ENCODE measurements around the gene CTPS2. TPM values are rescaled to one million over a fixed set of nuclear protein-coding genes. Genes with fewer than 3 reads are reported as not detected.
"Not testable (repeated sequence)": the region's sequence is repeated elsewhere in the genome, so short reads cannot be mapped to it uniquely, and the experiment has no call there.

CTPS2 gene
- total RNA-seq, 2 donors from 2014 or later, result 3.4 to 4.1 TPM

- H3K36me3 Mint-ChIP-seq (ENCODE audit: low read depth); H3K27me3 Mint-ChIP-seq; ATAC-seq; H3K4me1 Mint-ChIP-seq; H3K9me3 ChIP-seq (ENCODE audit: control insufficient read depth, low read length, poor library complexity, severe bottlenecking); DNase-seq; H3K4me3 Mint-ChIP-seq: not testable (repeated sequence)
- H3K27ac Mint-ChIP-seq, result peak overlapping the region; percentile 90
Observed at GRCh38 chrX:16603235-16603634, 109.2 kb downstream of the CTPS2 start.

DNA sequence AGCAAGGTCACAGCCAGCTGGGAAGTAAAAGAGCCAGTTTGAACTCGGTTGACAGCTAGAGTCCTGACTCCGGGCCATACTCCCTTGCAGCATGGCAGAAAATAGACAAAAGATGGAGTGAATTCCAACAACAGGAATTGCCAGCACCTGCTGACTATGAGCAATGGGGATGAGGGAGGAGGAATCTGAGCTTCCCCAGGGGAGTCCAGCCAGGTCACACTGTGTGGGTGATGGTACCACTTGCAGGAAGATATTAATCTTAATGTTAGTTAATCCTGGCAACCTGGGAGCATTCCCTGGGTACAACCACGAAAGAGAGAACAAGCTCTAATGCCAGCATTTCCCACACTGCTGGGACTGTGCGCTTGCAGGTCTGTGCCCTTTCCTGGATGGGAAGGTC lies 110.6 kb downstream of the CTPS2 start:
- peaks cover 5% of the 10 kb centered on the region for H3K4me1 Mint-ChIP-seq
- no peak overlapping the region for H3K4me3 Mint-ChIP-seq

GRCh38 chrX:16594490-16594889 lies 118.0 kb downstream of the CTPS2 start:
- ATAC-seq (no peak), DNase-seq (no peak)
- H3K4me1 Mint-ChIP-seq, result peaks cover 2% of the 10 kb centered on the region
- no peaks in the 10 kb centered on the region for H3K36me3 Mint-ChIP-seq (ENCODE audit: low read depth)
- H3K4me3 Mint-ChIP-seq, result no peak overlapping the region
- H3K27me3 Mint-ChIP-seq, result no peaks in the 10 kb centered on the region
- H3K27ac Mint-ChIP-seq, result no peak overlapping the region
- H3K9me3 ChIP-seq (ENCODE audit: control insufficient read depth, low read length, poor library complexity, severe bottlenecking), result no peaks in the 10 kb centered on the region

More for the DNA sequence above, 110.6 kb downstream of the CTPS2 start:
- no peaks in the 10 kb centered on the region for H3K36me3 Mint-ChIP-seq (ENCODE audit: low read depth)
- DNase-seq, result no peak
- H3K9me3 ChIP-seq (ENCODE audit: control insufficient read depth, low read length, poor library complexity, severe bottlenecking), result no peaks in the 10 kb centered on the region
- no peak overlapping the region for H3K27ac Mint-ChIP-seq
- ATAC-seq, result no peak
- H3K27me3 Mint-ChIP-seq, result no peaks in the 10 kb centered on the region

DNA sequence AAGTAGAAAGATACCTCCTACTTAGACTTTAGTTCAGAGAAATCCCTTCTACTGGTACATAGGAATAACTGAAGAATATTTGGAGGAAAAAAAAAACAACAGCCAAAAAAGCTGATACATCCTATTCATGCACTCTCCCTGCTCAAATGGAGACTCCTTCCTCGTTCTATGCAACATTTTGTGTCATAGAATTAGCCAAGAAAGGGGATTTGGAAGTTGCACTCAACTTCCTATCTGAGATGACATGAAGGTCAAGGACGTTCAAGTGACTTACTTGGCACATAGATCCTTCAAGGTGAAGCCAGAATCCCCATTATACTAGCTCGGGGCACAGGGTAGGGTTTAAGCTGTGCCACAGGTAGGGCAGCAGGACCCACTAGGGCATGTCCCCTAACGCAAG lies 118.7 kb downstream of the CTPS2 start:
- Mint-ChIP-seq H3K27ac (no peak overlapping the region), H3K27me3 (no peaks in the 10 kb centered on the region), H3K4me3 (no peak overlapping the region), H3K4me1 (peaks cover 2% of the 10 kb centered on the region), H3K36me3 (ENCODE audit: low read depth) (no peaks in the 10 kb centered on the region)
- ATAC-seq (no peak), DNase-seq (no peak)
- no peaks in the 10 kb centered on the region for H3K9me3 ChIP-seq (ENCODE audit: control insufficient read depth, low read length, poor library complexity, severe bottlenecking)

- Mint-ChIP-seq H3K27me3 (no peaks in the 10 kb centered on the region), H3K4me3 (no peak overlapping the region), H3K4me1 (peaks cover 2% of the 10 kb centered on the region), H3K36me3 (ENCODE audit: low read depth) (peaks cover 2% of the 10 kb centered on the region), H3K27ac (no peak overlapping the region)
- no peaks in the 10 kb centered on the region for H3K9me3 ChIP-seq (ENCODE audit: control insufficient read depth, low read length, poor library complexity, severe bottlenecking)
- no peak for DNase-seq
- ATAC-seq, result no peak
Observed at GRCh38 chrX:16592194-16592770, 120.2 kb downstream of the CTPS2 start.

GRCh38 chrX:16589826-16590225 lies 122.6 kb downstream of the CTPS2 start:
- no peak overlapping the region for H3K4me3 Mint-ChIP-seq
- ATAC-seq, result no peak
- no peaks in the 10 kb centered on the region for H3K9me3 ChIP-seq (ENCODE audit: control insufficient read depth, low read length, poor library complexity, severe bottlenecking)
- DNase-seq, result no peak
- H3K27me3 Mint-ChIP-seq, result no peaks in the 10 kb centered on the region
- H3K36me3 Mint-ChIP-seq (ENCODE audit: low read depth), result peaks cover 2% of the 10 kb centered on the region
- H3K4me1 Mint-ChIP-seq, result peaks cover 2% of the 10 kb centered on the region
- no peak overlapping the region for H3K27ac Mint-ChIP-seq

GRCh38 chrX:16589211-16589610 lies 123.3 kb downstream of the CTPS2 start:
- Mint-ChIP-seq H3K27me3 (no peaks in the 10 kb centered on the region), H3K4me3 (no peak overlapping the region), H3K4me1 (peaks cover 2% of the 10 kb centered on the region), H3K27ac (no peak overlapping the region), H3K36me3 (ENCODE audit: low read depth) (peaks cover 2% of the 10 kb centered on the region)
- DNase-seq (no peak), ATAC-seq (no peak)
- H3K9me3 ChIP-seq (ENCODE audit: control insufficient read depth, low read length, poor library complexity, severe bottlenecking), result no peaks in the 10 kb centered on the region

DNA sequence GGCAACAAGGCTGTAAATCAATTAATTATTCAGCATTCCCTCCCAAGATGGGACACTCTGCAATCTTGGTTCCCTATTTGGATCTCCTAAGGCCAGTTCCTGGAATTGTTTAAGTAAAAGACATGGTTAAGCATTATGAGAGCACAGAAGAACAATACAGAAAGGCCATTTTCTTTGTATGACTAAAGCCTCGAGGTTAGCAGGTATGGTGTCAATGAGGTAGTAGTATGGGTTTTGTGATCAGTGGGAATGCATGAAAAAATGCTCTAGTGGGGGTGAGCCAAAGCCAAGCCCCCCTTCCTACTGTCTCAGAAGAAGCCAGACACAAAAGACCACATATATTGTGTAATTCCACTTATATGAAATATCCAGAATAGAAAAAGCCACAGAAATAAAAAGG lies 124.2 kb downstream of the CTPS2 start:
- Mint-ChIP-seq H3K4me1 (no peaks in the 10 kb centered on the region), H3K4me3 (no peak overlapping the region), H3K27me3 (no peaks in the 10 kb centered on the region), H3K36me3 (ENCODE audit: low read depth) (peaks cover 2% of the 10 kb centered on the region), H3K27ac (no peak overlapping the region)
- ATAC-seq (no peak), DNase-seq (no peak)
- H3K9me3 ChIP-seq (ENCODE audit: control insufficient read depth, low read length, poor library complexity, severe bottlenecking), result no peaks in the 10 kb centered on the region

DNA sequence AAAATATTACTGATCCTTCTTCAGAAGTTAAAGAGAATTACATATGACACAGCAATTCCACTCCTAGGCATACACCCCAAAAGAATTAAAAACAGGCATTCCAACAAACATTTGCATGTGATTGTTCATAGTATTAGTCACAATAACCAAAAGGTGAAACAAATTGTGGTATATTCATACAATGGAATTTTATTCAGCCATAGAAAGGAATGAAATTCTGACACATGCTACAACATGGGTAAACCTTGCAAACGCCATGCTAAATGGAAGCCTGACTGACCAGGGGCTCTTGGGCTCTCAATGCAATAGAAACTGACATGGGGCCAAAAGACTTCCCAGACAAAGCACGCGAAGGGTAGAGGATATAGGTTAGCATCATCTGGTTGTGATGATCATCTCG lies 124.6 kb downstream of the CTPS2 start:
- no peak for DNase-seq
- Mint-ChIP-seq H3K27me3 (no peaks in the 10 kb centered on the region), H3K4me1 (no peaks in the 10 kb centered on the region), H3K27ac (no peak overlapping the region), H3K4me3 (no peak overlapping the region), H3K36me3 (ENCODE audit: low read depth) (peaks cover 2% of the 10 kb centered on the region)
- ATAC-seq, result no peak
- H3K9me3 ChIP-seq (ENCODE audit: control insufficient read depth, low read length, poor library complexity, severe bottlenecking), result no peaks in the 10 kb centered on the region

DNA sequence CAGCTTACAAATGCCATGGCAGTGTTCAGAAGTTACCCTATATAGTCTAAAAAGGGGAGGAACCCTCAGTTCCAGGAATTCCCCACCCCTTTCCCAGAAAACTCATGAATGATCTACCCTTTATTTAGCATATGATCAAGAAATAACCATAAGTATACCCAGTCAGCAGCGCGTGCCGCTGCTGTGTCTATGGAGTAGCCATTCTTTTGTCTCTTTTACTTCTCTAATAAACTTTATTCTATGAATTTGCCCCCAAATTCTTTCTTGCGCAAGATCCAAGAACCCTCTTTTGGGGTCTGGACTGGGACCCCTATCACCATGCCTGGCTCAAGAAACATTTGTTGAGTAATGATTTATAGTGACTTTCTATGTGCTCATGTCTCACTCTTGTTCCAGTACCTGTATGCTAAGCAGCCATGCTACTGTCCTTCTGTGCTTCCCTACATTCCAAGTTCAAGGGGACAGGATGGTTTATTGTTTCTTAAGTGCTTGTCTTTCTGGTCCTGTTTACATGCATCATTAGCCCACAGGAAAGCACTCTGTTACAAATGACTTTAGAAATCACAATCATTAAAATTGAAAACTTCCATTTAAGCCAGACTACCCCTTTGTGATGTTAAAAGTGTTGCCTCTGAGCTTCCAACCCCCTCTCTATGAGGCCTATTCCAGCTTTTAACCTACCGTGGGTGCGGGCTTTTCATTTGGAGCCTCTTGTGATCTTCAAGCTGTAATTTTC lies 125.9 kb downstream of the CTPS2 start:
- Mint-ChIP-seq H3K27me3 (no peaks in the 10 kb centered on the region), H3K36me3 (ENCODE audit: low read depth) (peaks cover 2% of the 10 kb centered on the region), H3K4me1 (no peaks in the 10 kb centered on the region), H3K4me3 (no peak overlapping the region), H3K27ac (no peak overlapping the region)
- no peaks in the 10 kb centered on the region for H3K9me3 ChIP-seq (ENCODE audit: control insufficient read depth, low read length, poor library complexity, severe bottlenecking)
- DNase-seq (no peak), ATAC-seq (no peak)

DNA sequence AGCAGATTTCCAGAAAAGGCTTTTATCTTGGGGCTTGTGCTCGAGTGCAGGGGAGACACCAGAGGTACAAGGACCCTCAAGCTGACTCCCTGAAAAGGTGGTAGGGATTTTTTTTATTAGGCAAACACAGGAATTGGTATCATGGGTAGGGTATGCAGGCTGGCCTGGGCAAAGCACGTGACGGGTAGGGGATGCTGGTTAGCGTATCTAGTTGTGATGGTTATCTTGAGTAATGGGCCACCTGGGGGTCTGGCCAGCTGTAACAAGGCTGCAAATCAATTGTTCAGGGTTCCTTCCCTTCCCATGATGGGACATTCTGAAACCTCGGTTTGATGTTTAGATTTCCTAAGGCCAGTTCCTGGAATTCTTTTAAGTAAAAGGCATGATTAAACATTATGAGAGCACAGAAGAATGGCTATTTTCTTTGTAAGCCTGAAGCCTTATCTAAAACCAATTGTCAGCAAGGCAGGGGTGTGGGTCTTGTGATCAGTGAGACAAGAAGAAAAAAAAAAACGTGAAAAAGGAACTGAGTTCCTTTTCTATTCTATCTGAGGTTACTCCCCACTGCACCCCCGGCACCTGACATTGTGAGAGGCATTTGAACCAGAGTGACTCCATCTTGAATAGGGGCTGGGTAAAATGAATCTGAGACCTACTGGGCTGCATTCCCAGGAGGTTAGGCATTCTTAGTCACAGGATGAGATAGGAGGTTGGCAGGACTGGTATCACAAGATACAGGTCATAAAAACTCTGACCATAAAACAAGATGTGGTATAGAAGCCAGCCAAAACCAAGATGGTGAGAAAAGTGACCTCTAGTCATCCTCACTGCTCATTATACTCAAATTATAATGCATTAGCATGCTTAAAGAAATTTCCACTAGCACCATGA lies 126.7 kb downstream of the CTPS2 start:
- no peak overlapping the region for H3K27ac Mint-ChIP-seq
- no peak overlapping the region for H3K4me3 Mint-ChIP-seq
- ATAC-seq (no peak), DNase-seq (no peak)
- peaks cover 2% of the 10 kb centered on the region for H3K36me3 Mint-ChIP-seq (ENCODE audit: low read depth)
- H3K9me3 ChIP-seq (ENCODE audit: control insufficient read depth, low read length, poor library complexity, severe bottlenecking), result no peaks in the 10 kb centered on the region
- no peaks in the 10 kb centered on the region for H3K4me1 Mint-ChIP-seq
- H3K27me3 Mint-ChIP-seq, result no peaks in the 10 kb centered on the region

- ATAC-seq; H3K27me3 Mint-ChIP-seq; H3K27ac Mint-ChIP-seq; H3K36me3 Mint-ChIP-seq (ENCODE audit: low read depth); H3K9me3 ChIP-seq (ENCODE audit: control insufficient read depth, low read length, poor library complexity, severe bottlenecking); H3K4me3 Mint-ChIP-seq; H3K4me1 Mint-ChIP-seq; DNase-seq: not testable (repeated sequence)
Observed at GRCh38 chrX:16580004-16580797, 132.3 kb downstream of the CTPS2 start.

DNA sequence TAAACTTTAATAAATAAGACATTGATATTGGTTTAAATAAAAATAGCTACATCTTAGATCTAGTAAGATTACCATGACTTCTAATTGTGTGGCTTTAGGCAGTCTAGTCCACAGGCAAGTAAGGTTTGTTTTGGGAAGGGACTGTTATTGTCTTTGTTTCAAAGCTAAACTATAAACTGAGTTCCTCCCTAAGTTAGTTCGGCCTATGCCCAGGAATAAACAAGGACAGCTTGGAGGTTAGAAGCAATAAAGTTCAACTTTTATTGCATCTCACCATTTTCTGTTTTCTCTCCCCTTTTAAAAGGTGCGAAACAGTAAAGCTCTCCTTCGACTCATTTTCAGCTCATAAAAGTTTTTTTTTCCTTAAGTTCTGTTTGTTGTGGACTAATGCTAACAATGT lies 133.0 kb downstream of the CTPS2 start:
- Mint-ChIP-seq H3K27me3 (no peaks in the 10 kb centered on the region), H3K4me1 (no peaks in the 10 kb centered on the region), H3K4me3 (no peak overlapping the region), H3K27ac (no peak overlapping the region), H3K36me3 (ENCODE audit: low read depth) (no peaks in the 10 kb centered on the region)
- no peak for DNase-seq
- no peak for ATAC-seq
- H3K9me3 ChIP-seq (ENCODE audit: control insufficient read depth, low read length, poor library complexity, severe bottlenecking), result no peaks in the 10 kb centered on the region

All from T-helper 17 cell (primary cell).